Measurements from ENCODE around the gene RNF180. TPM values are rescaled to one million over a fixed set of nuclear protein-coding genes. Genes with fewer than 3 reads are reported as not detected.

The RNF180 gene
- total and polyA plus RNA-seq, 2 of the 8 experiments (the other 6 are each of a cell fraction or from before 2014, with no cell fraction given), result 0.39 to 2.3 TPM

DNA sequence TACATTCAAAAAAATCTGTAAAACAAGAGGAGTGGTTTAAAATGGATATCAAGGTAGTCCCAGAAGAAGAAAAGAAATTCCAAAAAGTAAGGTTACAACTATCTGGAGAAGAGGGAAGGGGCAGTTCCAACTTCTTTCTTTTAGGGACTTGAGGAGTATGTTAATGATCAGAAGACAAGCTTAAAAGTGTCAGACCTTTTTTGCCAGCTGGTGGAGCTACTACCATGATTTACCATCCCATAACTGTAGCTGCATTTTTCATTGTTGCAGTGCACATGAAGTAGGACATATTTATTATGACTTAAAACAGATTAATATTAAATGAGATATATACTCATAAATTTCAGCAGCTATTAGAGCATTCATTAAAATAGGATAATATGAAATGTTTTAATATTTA is 181.7 kb downstream of the RNF180 start:
- H4K91ac ChIP-seq (replicated peaks; ENCODE audit: insufficient read length, low read length), result no peak overlapping the region
- no peaks in the 10 kb centered on the region for H4K20me1 ChIP-seq (replicated peaks in 1 of 2; ENCODE audit: control insufficient read depth in 1 of 2, insufficient read depth in 2 of 2, low read length in 2 of 2)
- no peak overlapping the region for H2BK12ac ChIP-seq (ENCODE audit: low read depth, low read length)
- FAIRE-seq, result no peak
- H2BK20ac ChIP-seq (ENCODE audit: low read length), result no peak overlapping the region
- H3K56ac ChIP-seq (replicated peaks; ENCODE audit: insufficient read length, low read depth, low read length), result no peak overlapping the region
- ChIA-PET CTCF (ENCODE audit: partially characterized antibody) (interaction anchor here (0.7 to 1.9 kb wide), 9 partner anchors 14 to 392 kb away, joined by 3 to 5 read pairs (median 3); partner anchors contain the start of gene RGS7BP), POLR2A (ENCODE audit: partially characterized antibody) (no interaction called here)
- no peak overlapping the region for H3K27ac ChIP-seq (ENCODE audit: low read depth, low read length)
- no peak overlapping the region for H3K18ac ChIP-seq (ENCODE audit: extremely low read depth, low read length)
- H2BK5ac ChIP-seq (ENCODE audit: low read depth, low read length), result no peak overlapping the region
- H4K5ac ChIP-seq (ENCODE audit: insufficient read length, low read depth, low read length), result no peak overlapping the region
- no peaks in the 10 kb centered on the region for H3K36me3 ChIP-seq (ENCODE audit: control insufficient read depth in 2 of 4, insufficient read depth in 4 of 4, low read length in 3 of 4)
- no peak overlapping the region for H2BK15ac ChIP-seq (ENCODE audit: low read length)
- H3K4me2 ChIP-seq (ENCODE audit: insufficient read depth in 1 of 2, low read depth in 2 of 2, low read length in 2 of 2), result no peak overlapping the region
- H4K8ac ChIP-seq (ENCODE audit: extremely low read depth, insufficient read depth, low read length), result no peak overlapping the region
- no peaks in the 10 kb centered on the region for H3K79me2 ChIP-seq (ENCODE audit: control insufficient read depth in 1 of 2, insufficient read depth in 2 of 2, low read length in 2 of 2)
- no peak overlapping the region for H3K9ac ChIP-seq (replicated peaks in 1 of 4; ENCODE audit: extremely low read depth in 1 of 4, low read depth in 3 of 4, low read length in 3 of 4)
- H2BK120ac ChIP-seq (replicated peaks; ENCODE audit: low read depth, low read length), result no peak overlapping the region
- H3K23ac ChIP-seq (ENCODE audit: insufficient read length), result no peak overlapping the region
- H2AK5ac ChIP-seq (ENCODE audit: low read depth, low read length), result no peak overlapping the region
- no peaks in the 10 kb centered on the region for H3K9me3 ChIP-seq (ENCODE audit: insufficient read depth in 2 of 2, low read depth in 1 of 2, low read length in 1 of 2)
- no peaks in the 10 kb centered on the region for H3K27me3 ChIP-seq (replicated peaks in 1 of 4; ENCODE audit: control insufficient read depth in 3 of 4, extremely low read depth in 1 of 4, insufficient read depth in 3 of 4, low read length in 3 of 4)
- H2AFZ ChIP-seq (ENCODE audit: low read length), result no peak overlapping the region
- no peak overlapping the region for H3K4me3 ChIP-seq (ENCODE audit: extremely low read depth in 1 of 4, insufficient read depth in 2 of 4, low read depth in 3 of 4, low read length in 4 of 4)
- no peaks in the 10 kb centered on the region for H3K79me1 ChIP-seq (ENCODE audit: low read depth, low read length)
- DNase-seq (ENCODE audit: low read depth in 1 of 2, low spot score in 2 of 2), result no peak
- H3K4ac ChIP-seq (replicated peaks; ENCODE audit: insufficient read length, low read depth, low read length), result no peak overlapping the region
- no peak overlapping the region for H3K14ac ChIP-seq (ENCODE audit: insufficient read length)
- H3K23me2 ChIP-seq (ENCODE audit: low read depth, low read length), result no peaks in the 10 kb centered on the region
- no peaks in the 10 kb centered on the region for H3K4me1 ChIP-seq (replicated peaks in 1 of 4; ENCODE audit: control insufficient read depth in 3 of 4, insufficient read depth in 4 of 4, low read length in 3 of 4)
- peak; percentile 46 to 52 for TF ChIP-seq RAD21 (IDR thresholded peaks at IDR 0.05 in 1 of 2, conservative IDR thresholded peaks at IDR 0.05 in 1 of 2; ENCODE audit: low read depth in 2 of 2, low read length in 2 of 2)
- TF ChIP-seq, protein P1, sequence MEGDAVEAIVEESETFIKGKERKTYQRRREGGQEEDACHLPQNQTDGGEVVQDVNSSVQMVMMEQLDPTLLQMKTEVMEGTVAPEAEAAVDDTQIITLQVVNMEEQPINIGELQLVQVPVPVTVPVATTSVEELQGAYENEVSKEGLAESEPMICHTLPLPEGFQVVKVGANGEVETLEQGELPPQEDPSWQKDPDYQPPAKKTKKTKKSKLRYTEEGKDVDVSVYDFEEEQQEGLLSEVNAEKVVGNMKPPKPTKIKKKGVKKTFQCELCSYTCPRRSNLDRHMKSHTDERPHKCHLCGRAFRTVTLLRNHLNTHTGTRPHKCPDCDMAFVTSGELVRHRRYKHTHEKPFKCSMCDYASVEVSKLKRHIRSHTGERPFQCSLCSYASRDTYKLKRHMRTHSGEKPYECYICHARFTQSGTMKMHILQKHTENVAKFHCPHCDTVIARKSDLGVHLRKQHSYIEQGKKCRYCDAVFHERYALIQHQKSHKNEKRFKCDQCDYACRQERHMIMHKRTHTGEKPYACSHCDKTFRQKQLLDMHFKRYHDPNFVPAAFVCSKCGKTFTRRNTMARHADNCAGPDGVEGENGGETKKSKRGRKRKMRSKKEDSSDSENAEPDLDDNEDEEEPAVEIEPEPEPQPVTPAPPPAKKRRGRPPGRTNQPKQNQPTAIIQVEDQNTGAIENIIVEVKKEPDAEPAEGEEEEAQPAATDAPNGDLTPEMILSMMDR (IDR thresholded peaks at IDR 0.05; ENCODE audit: control extremely low read depth in 1 of 3, insufficient read depth in 1 of 3, low read depth in 1 of 3, low read length in 3 of 3), result peak in 1 of 3 experiments; percentile 15; a peak in 1 of 4 replicates
